Measurements from ENCODE around the gene OLIG2.

Gene OLIG2

DNA sequence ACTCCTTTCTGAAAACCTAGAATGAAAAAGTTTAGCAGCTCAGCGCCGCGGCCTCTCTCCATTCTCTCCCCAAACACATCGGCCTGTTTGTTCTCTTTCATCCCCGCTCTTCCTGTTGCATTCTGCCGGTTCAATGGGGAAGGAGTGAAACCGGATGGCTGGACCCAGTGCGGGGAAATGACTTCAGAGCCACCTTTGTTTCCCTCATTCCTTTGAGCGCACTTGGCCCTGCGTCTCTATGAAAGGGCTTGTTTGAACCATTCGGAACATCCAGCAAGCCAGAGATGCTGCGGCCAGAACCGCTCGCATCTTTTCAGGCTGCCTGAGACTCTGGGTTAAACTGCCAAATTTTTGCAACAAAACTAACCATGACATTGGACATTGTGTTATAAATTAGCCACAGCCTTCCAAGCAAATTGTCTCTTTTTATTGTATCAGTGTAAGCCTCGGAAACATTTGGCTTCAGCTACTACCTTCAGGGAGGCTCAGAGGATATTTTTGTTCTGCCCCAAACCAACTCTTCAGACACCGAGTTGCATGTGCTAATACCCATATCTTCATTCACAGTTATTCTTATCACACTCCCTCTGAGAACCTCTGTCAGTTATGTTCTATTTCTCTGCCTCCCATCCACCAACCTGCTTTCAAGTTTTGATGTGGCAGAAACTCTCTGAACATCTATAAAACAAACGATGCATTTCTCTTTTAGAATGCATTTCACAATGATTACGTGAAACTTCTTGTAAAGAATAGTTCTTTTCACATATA lies 39.1 kb downstream of the OLIG2 start:
- DNase-seq: peak; percentile 30

DNA sequence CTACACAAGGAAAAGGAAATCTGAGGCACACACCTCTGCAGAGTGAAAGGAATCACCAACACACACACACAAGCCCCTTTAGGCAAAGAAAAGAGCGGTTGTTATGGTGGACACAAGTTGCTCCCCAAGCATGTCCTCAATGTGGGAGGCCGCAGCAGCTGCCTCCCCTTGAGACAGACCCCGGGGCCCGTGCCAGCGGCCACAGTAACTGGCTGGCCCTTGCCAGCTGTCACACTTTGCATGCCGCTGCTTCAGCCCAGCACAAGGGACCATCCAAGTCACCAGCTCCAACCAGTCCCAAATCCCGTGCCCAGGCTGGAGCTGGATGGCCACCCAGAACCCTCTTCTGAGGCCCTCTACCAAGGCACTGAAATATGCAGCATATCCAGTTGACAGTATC lies 41.3 kb downstream of the OLIG2 start:
- no peak for DNase-seq

DNA sequence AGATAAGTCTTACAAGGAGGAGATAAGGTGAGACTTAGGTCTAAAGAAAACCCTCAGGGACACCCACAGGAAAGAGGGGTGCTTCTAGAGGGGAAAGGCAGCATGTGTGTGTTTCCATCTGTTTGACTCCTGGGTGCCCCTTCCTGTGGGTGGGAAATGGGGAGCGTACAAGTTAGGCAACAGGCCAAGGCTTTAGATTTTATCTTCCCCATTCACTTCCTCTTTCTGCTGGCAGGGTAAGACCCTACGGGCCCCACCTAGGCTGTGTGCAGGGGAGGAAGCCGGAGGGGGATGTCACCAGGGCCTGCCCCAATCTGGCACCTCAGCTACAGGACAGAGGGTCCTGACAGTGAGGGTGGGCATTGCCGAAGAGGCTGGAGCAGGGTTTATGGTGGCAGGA lies 41.7 kb downstream of the OLIG2 start:
- no peak for DNase-seq

DNA sequence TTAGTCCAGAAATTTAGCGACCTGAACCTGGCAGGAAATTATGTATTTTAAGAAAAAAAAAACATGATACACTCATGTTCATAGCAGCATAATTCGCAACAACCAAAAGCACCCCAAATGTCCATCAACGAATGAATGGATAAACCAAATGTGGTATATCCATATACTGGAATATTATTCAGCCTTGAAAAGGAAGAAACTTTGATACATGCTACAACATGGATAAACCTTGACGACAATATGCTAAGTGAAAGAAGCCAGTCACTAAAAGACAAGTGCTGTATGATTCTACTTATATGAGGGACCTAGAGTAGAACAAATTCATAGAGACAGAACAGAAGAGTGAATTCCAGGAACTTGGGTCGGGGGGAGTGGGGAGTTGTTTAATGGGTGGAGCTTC lies 43.5 kb downstream of the OLIG2 start:
- no peak for DNase-seq

DNA sequence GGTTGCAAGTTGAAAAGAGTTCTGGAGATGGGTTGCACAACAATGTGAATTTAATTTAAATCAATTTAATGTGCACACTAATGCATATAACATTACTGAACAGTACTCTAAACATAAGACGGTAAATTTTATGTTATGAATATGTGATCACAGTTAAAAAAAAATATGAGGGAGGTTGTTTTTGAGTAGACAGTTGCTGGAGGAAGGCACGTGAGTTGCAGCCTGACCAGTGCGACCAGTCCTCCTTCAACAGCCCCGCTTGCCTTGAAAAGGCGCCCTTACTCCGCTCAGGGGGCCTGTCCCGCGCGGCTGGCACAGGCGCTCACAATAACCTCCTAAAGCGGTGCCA lies 43.9 kb downstream of the OLIG2 start:
- no peak for DNase-seq

DNA sequence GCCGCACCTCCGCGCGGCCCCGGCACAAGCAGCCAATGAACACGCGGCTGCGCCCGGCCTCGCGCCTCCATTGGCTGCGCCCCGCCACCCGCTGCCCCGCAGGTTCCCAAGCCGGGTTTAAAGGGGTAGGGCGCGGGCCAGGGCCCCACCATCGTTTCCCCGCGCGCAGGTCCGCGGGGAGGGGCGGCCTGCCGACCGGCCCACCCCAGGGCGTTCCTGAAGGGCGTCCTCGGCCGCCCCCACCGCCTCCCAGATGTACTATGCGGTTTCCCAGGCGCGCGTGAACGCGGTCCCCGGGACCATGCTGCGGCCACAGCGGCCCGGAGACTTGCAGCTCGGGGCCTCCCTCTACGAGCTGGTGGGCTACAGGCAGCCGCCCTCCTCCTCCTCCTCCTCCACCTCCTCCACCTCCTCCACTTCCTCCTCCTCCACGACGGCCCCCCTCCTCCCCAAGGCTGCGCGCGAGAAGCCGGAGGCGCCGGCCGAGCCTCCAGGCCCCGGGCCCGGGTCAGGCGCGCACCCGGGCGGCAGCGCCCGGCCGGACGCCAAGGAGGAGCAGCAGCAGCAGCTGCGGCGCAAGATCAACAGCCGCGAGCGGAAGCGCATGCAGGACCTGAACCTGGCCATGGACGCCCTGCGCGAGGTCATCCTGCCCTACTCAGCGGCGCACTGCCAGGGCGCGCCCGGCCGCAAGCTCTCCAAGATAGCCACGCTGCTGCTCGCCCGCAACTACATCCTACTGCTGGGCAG lies 44.4 kb downstream of the OLIG2 start, which contains the start of gene OLIG1:
TSS of gene OLIG1 (plus strand) at position 148 of the 750 bp plus-strand sequence. CDS start at position 254, 106 bp downstream.
- peak; percentile 75 for DNase-seq

DNA sequence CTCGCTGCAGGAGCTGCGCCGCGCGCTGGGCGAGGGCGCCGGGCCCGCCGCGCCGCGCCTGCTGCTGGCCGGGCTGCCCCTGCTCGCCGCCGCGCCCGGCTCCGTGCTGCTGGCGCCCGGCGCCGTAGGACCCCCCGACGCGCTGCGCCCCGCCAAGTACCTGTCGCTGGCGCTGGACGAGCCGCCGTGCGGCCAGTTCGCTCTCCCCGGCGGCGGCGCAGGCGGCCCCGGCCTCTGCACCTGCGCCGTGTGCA lies 44.9 kb downstream of the OLIG2 start:
- DNase-seq: no peak

DNA sequence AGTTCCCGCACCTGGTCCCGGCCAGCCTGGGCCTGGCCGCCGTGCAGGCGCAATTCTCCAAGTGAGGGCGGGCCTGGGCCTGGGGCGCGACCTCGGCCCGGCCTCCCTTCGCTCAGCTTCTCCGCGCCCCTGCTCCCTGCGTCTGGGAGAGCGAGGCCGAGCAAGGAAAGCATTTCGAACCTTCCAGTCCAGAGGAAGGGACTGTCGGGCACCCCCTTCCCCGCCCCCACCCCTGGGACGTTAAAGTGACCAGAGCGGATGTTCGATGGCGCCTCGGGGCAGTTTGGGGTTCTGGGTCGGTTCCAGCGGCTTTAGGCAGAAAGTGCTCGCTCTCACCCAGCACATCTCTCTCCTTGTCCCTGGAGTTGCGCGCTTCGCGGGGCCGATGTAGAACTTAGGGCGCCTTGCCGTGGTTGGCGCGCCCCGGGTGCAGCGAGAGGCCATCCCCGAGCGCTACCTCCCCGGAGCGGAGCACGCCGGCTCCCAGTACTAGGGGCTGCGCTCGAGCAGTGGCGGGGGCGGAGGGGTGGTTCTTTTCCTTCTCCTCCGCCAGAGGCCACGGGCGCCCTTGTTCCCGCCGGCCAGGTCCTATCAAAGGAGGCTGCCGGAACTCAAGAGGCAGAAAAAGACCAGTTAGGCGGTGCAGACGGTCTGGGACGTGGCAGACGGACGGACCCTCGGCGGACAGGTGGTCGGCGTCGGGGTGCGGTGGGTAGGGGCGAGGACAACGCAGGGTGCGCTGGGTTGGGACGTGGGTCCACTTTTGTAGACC lies 45.4 kb downstream of the OLIG2 start:
- DNase-seq: peak; percentile 76

DNA sequence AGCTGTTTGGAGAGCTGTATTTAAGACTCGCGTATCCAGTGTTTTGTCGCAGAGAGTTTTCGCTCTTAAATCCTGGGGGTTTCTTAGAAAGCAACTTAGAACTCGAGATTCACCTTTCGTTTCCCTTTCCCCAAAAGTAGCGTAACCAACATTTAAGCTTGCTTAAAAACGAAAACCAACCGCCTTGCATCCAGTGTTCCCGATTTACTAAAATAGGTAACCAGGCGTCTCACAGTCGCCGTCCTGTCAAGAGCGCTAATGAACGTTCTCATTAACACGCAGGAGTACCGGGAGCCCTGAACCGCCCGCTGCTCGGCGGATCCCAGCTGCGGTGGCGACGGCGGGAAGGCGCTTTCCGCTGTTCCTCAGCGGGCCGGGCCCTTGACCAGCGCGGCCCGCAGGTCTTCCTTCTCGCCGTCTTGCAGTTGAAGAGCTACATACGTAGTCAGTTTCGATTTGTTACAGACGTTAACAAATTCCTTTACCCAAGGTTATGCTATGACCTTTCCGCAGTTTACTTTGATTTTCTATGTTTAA lies 46.1 kb downstream of the OLIG2 start:
- DNase-seq: peak; percentile 69

DNA sequence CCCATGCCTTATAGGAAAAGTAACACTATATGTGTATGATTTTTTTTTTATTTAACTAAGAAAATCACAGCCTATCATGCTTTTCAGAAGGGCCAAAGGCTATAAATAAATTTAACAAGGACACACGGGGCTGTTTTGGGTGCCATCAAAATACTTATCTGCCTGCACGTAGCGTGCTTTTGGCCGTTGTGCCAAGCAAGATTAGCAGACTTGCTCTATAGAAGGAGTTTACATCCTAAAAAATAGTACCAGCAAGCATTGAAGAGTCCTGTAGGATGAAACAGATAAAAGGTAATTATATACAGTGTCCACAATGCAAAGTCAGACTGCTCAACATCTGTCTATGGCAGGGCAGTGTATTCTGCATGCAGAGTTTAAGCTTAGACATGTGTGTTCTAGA lies 47.9 kb downstream of the OLIG2 start:
- no peak for DNase-seq

DNA sequence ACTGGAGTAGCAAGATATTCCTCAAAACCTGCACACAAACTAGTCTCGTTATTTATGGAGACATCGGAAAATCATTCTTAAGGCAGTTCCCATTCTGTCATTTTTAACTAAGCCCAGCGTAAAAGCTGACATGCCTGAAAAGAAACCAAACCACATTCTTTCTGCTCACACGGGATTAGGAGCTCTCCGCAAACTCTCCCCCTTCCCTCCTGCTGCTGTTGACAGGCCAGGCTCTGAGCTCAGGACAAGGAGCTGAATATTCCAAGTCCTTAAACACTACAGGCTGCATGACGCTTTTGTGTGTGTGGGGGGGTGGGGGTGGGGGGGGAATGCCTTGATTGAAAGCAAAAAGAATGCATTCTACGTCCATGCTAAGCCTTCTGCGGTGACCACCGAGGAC lies 49.4 kb downstream of the OLIG2 start:
- no peak for DNase-seq

DNA sequence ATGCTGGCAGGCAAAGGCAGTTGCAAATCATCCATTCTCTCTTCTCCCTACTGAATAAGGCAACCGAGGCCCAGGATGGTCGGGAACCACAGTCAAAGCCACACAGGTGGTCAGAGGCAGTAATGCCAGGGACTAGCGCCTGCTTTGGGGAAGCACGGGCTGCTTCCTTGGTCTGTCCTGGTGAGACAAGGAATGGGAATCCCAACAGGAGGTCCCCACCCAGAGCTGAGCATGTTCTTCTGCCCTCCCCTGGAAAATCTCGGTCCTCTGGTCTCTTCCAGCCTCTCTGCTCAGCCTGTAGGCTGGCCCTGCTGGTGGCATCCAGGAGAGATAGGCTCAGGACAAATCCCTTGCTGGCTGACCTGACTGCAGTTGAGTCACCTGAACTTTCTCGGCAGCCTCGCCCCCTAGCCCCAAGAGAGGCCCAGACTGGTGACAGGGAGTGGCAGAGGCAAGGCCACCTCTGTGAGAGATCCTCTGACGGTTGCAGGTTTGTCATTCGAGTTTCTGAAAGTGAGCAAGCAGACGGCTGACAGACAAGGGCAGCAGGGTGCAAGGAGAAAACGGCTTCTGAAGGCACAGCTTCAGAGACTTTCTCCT lies 50.0 kb downstream of the OLIG2 start:
- DNase-seq: no peak

DNA sequence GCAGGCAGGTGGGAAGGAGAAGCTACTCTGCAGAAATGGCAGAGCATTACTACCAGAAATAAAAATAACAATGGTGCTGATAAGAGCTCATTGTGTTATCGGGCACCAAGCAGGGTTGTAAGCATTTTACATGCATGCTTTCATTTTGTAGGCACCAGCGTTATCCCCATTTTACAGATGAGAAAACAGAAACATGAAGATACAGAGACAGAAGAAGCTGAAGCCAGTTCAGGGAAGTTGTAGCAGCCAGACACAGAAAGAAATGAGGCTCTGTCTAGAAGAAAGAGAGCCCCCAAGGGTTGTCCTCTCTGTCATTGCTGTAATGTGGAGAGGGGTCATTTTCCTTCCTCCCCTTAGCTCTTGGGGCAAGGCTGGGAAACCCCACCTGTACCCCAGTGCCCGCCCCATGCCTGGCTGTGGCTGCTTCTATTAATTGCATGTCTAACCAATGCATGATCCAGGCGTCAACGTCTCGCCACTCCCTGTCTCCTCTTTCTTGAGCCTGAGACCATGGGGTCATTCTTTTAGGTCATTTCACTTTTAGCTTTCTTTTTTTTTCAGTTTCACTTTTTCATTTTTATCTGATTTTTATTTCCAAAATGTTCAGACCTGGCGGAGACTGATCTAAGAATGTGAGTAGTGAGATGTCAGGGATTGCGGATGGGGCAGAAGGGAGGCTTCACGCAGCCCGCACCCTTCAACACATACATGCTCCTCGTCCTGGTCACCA lies 51.0 kb downstream of the OLIG2 start:
- no peak for DNase-seq
